SHP77 (cell line): ENCODE results near the gene ANKRD23.
A peak's percentile ranks its signal among the peaks of the same experiment; 100 is the strongest.
"Not testable (repeated sequence)": the region's sequence is repeated elsewhere in the genome, so short reads cannot be mapped to it uniquely, and the experiment has no call there.

ENCODE experiments used
- DNase-seq, 2 experiments: peaks; one replicate each; lab custom pipeline; 2025; lab: John Stamatoyannopoulos, UW

The ANKRD23 gene

GRCh38 chr2:96843538-96844268 is at the start of gene ANKRD23:
TSS of gene ANKRD23 (minus strand) at chr2:96844021. CDS start at chr2:96843992, 29 bp downstream.
- DNase-seq, result no peak

GRCh38 chr2:96891591-96892333 is 47.9 kb upstream of the ANKRD23 start:
- no peak for DNase-seq

GRCh38 chr2:96890726-96891385 is 47.0 kb upstream of the ANKRD23 start:
- no peak for DNase-seq

DNA sequence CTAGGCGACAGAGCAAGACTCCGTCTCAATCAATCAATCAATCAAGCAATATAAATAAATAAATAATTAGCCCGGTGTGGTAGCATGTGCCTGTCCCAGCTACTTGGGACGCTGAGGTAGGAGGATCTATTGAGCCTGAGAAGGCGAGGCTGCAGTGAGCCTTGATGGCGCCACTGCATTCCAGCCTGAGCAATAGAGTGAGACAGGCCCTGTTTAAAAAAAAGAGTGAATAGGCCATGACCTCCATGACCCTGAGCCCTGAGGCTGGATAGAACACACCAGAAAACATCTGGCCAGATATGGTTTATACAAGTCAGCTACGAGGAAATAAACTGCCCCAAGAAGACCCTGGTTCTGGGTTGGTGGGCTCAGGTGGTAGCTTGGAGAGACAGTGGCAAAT is 46.4 kb upstream of the ANKRD23 start:
- DNase-seq, result no peak

DNA sequence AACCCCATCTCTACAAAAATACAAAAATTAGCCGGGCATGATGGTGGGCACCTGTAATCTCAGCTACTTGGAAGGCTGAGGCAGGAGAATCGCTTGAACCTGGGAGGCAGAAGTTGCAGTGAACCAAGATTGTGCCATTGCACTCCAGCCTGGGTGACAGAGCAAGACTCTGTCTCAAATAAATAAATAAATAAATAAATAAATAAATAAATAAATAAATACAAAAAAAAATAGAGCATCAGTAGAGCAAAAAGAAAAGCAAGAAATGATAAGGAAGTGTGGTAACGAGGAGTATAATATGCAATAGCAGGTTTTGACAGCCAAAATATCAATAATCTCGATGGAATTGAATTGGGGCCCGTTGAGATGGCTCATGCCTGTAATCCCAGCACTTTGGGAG is 45.7 kb upstream of the ANKRD23 start:
- DNase-seq, result not testable (repeated sequence)

- peak in 1 of 2 experiments; percentile 21 for DNase-seq
Measured at GRCh38 chr2:96888072-96889011, 44.5 kb upstream of the ANKRD23 start.

DNA sequence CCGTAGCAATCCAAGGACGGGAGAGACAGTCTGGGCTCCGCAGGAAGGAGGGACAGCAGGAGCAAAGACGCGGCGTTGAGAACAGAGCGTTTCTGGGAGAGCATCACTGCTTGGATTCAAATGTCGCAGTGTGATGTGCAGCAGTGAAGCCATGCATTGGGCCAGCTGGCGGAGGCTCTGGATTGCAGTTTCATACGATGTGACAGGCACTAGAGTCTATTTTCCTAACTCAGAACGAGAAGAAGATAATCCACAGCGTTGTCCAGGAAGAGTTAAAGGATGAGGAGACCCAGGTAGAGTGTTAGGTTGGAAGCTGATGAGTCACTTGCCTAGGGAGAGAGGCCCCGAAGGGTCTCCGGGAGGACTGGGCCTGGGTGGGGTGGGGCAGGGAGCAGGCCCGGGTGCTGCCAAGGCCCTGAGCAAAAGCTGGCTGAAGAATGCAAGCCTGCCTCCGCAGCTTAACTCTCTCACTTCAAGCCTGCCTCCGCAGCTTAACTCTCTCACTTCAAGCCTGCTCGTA is 43.7 kb upstream of the ANKRD23 start:
- no peak for DNase-seq

DNA sequence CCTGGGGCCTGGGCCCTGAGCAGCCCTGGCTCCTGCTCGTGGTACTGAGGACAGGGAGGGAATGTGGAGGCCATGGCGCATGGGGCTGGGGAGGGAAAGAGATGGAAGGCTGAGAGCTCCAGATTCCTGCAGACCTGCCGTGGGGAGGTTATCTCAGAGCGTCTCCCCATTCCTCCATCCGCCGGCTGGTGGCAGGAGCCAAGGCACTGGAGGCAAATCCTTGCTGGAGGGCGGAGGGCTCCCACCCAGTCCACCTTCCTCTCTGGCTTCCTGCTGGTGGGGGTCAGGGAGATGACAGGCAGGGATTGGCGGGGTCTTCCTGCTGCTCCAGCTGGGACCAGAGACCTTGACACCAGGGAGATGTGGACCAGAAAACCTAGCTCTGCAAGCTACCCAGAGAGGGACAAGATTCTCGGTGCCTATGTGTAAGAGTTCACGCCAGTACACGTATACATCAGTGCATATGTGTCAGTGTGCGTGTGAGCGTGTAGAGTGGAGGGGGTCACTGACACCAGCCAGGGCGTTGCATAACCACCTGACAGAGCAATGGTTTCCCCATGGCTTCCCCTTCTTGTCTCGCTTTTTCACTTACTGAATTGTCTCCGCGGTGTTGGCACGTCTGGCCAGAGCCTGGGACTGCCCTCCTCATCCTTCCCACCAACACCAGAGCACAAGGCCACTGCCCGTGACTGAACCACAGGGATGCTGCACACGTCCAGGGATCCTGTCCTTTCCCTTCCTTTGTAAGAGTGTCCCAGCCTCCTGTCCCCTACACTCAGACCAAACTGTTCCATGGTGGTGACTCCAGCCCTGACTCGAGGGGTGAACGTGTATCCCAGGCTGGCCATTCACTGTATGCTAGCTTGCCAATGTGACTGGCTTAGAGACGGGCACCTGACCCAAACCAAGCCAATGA is 41.9 kb upstream of the ANKRD23 start:
- no peak for DNase-seq

GRCh38 chr2:96884299-96885094 is 40.7 kb upstream of the ANKRD23 start:
- no peak for DNase-seq

DNA sequence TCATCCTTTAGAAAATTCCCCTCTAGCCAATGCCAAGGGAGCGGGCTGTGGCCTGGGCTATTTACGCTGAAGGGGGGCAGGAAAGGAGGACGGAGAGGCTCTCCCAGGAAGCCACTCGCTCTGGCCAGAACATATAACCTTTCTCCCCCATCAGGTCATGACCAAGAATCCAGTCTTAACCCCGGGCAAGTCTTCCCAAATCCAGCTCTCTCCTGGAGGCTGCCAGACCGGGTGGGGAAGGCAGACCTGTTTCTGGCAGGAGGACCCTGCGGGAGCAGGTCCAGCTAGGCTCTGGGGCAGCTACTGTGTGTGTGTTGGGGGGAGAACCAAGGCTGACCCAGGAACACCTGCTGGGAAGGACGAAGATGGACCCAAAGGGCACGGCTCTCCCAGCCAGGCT is 39.5 kb upstream of the ANKRD23 start:
- DNase-seq, result no peak

GRCh38 chr2:96882906-96883305 is 39.1 kb upstream of the ANKRD23 start:
- no peak for DNase-seq

- no peak for DNase-seq
Measured at GRCh38 chr2:96882230-96882629, 38.4 kb upstream of the ANKRD23 start.

- DNase-seq, result no peak
Measured at GRCh38 chr2:96881349-96882195, 37.8 kb upstream of the ANKRD23 start.

- DNase-seq, result no peak
Measured at GRCh38 chr2:96880891-96881273, 37.1 kb upstream of the ANKRD23 start.

- DNase-seq, result no peak
Measured at GRCh38 chr2:96879545-96880040, 35.8 kb upstream of the ANKRD23 start.

- DNase-seq, result no peak
Measured at GRCh38 chr2:96878796-96879544, 35.1 kb upstream of the ANKRD23 start.

- DNase-seq, result no peak
Measured at GRCh38 chr2:96878171-96878570, 34.4 kb upstream of the ANKRD23 start.

- no peak for DNase-seq
Measured at GRCh38 chr2:96877631-96878092, 33.8 kb upstream of the ANKRD23 start.
